ENCODE results near the gene DAB2. TPM values are rescaled to one million over a fixed set of nuclear protein-coding genes. Genes with fewer than 3 reads are reported as not detected.
A peak's percentile ranks its signal among the peaks of the same experiment; 100 is the strongest.

DAB2 gene
- total and polyA plus RNA-seq, 2 of the 8 experiments (the other 6 are each of a cell fraction or from before 2014, with no cell fraction given): 2.6 to 4.9 TPM

GRCh38 chr5:39412721-39413394, 11.9 kb downstream of the DAB2 start:
- no peaks in the 10 kb centered on the region for H4K20me1 ChIP-seq (replicated peaks in 1 of 2; ENCODE audit: control insufficient read depth in 1 of 2, insufficient read depth in 2 of 2, low read length in 2 of 2)
- H3K79me2 ChIP-seq (ENCODE audit: control insufficient read depth in 1 of 2, insufficient read depth in 2 of 2, low read length in 2 of 2): no peaks in the 10 kb centered on the region
- no peak for TF ChIP-seq HDAC6 (IDR thresholded peaks at IDR 0.05; ENCODE audit: low read depth, low read length)
- TF ChIP-seq JUND (IDR thresholded peaks at IDR 0.05; ENCODE audit: low read length): no peak
- no peak for TF ChIP-seq NANOG (IDR thresholded peaks at IDR 0.05; ENCODE audit: insufficient read depth, low read depth, low read length, poor library complexity, severe bottlenecking)
- no peak for TF ChIP-seq POLR2A (IDR thresholded peaks at IDR 0.05; ENCODE audit: control extremely low read depth in 1 of 2, low read depth in 2 of 2, low read length in 2 of 2)
- TF ChIP-seq BACH1 (IDR thresholded peaks at IDR 0.05; ENCODE audit: low read length): no peak
- TF ChIP-seq RFX5 (IDR thresholded peaks at IDR 0.05; ENCODE audit: borderline replicate concordance, low read depth, low read length): no peak
- TF ChIP-seq EP300 (IDR thresholded peaks at IDR 0.05; ENCODE audit: borderline replicate concordance in 1 of 2, low read depth in 2 of 2, low read length in 2 of 2): no peak
- TF ChIP-seq CEBPB (IDR thresholded peaks at IDR 0.05; ENCODE audit: low read depth, low read length): no peak
- no peak for TF ChIP-seq HDAC2 (IDR thresholded peaks at IDR 0.05; ENCODE audit: borderline replicate concordance in 1 of 2, low read depth in 2 of 2, low read length in 2 of 2)
- TF ChIP-seq PHF8 (conservative IDR thresholded peaks at IDR 0.05; ENCODE audit: low read depth, low read length): no peak
- no peak for TF ChIP-seq GABPA (IDR thresholded peaks at IDR 0.05; ENCODE audit: borderline replicate concordance, insufficient read depth, low read length)
- TF ChIP-seq TCF12 (IDR thresholded peaks at IDR 0.05; ENCODE audit: low read depth, low read length): no peak

More at GRCh38 chr5:39412721-39413394, 11.9 kb downstream of the DAB2 start:
- Histone ChIP-seq H3K56ac (replicated peaks; ENCODE audit: insufficient read length, low read depth, low read length) (no peak overlapping the region), H3K18ac (ENCODE audit: extremely low read depth, low read length) (no peak overlapping the region), H3K4me1 (replicated peaks in 1 of 4; ENCODE audit: control insufficient read depth in 3 of 4, insufficient read depth in 4 of 4, low read length in 3 of 4) (peaks cover 0 to 5% (median 2%) of the 10 kb centered on the region in 4 experiments; a peak in 2 of 7 replicates), H2BK5ac (ENCODE audit: low read depth, low read length) (no peak overlapping the region), H3K23ac (ENCODE audit: insufficient read length) (no peak overlapping the region), H3K27ac (ENCODE audit: low read depth, low read length) (no peak overlapping the region), H3K27me3 (replicated peaks in 1 of 4; ENCODE audit: control insufficient read depth in 3 of 4, extremely low read depth in 1 of 4, insufficient read depth in 3 of 4, low read length in 3 of 4) (no peaks in the 10 kb centered on the region), H4K91ac (replicated peaks; ENCODE audit: insufficient read length, low read length) (no peak overlapping the region), H4K5ac (ENCODE audit: insufficient read length, low read depth, low read length) (no peak overlapping the region), H2AFZ (ENCODE audit: low read length) (no peak overlapping the region), H3K4ac (replicated peaks; ENCODE audit: insufficient read length, low read depth, low read length) (no peak overlapping the region), H4K8ac (ENCODE audit: extremely low read depth, insufficient read depth, low read length) (no peak overlapping the region), H3K4me2 (ENCODE audit: insufficient read depth in 1 of 2, low read depth in 2 of 2, low read length in 2 of 2) (no peak overlapping the region), H3K9ac (replicated peaks in 1 of 4; ENCODE audit: extremely low read depth in 1 of 4, low read depth in 3 of 4, low read length in 3 of 4) (peak overlapping the region in 1 of 4 experiments; percentile 34; a peak in 1 of 7 replicates), H2BK15ac (ENCODE audit: low read length) (no peak overlapping the region), H3K36me3 (ENCODE audit: control insufficient read depth in 2 of 4, insufficient read depth in 4 of 4, low read length in 3 of 4) (no peaks in the 10 kb centered on the region), H2BK20ac (ENCODE audit: low read length) (no peak overlapping the region), H3K4me3 (ENCODE audit: extremely low read depth in 1 of 4, insufficient read depth in 2 of 4, low read depth in 3 of 4, low read length in 4 of 4) (no peak overlapping the region), H3K79me1 (ENCODE audit: low read depth, low read length) (no peaks in the 10 kb centered on the region), H2AK5ac (ENCODE audit: low read depth, low read length) (no peak overlapping the region), H2BK12ac (ENCODE audit: low read depth, low read length) (no peak overlapping the region), H3K14ac (ENCODE audit: insufficient read length) (no peak overlapping the region), H3K23me2 (ENCODE audit: low read depth, low read length) (no peaks in the 10 kb centered on the region), H3K9me3 (ENCODE audit: insufficient read depth in 2 of 2, low read depth in 1 of 2, low read length in 1 of 2) (no peaks in the 10 kb centered on the region), H2BK120ac (replicated peaks; ENCODE audit: low read depth, low read length) (no peak overlapping the region)
- FAIRE-seq: no peak
- ChIA-PET CTCF (ENCODE audit: partially characterized antibody) (interaction anchor here (0.8 to 3.8 kb wide), 6 partner anchors 11 to 165 kb away, joined by 3 to 15 read pairs (median 6); partner anchors contain the start of gene DAB2), POLR2A (ENCODE audit: partially characterized antibody) (interaction anchor here (0.8 kb wide), 1 partner anchor 12 kb away, joined by 3 read pairs; the partner anchor contains the start of gene DAB2)
- DNase-seq (ENCODE audit: low read depth in 1 of 2, low spot score in 2 of 2): no peak
- 66% methylated on average over 5 of the region's 5 CpGs; no CpG with 5 or more reads in 1 of the 2 experiments for WGBS, 2 experiments (ENCODE audit: extremely low coverage in 1 of 2, insufficient coverage in 1 of 2, insufficient read length in 1 of 2, insufficient replicate concordance in 2 of 2, low coverage in 1 of 2, low lambda C conversion rate in 2 of 2, missing lambda C conversion rate in 1 of 2)
